B cell (primary cell): Measurements from ENCODE around the gene GPR89A. TPM values are rescaled to one million over a fixed set of nuclear protein-coding genes. Genes with fewer than 3 reads are reported as not detected.

Experiments
- ATAC-seq: fragments of 200-7000 bp; cut with Tn5 transposase; one replicate; pipeline ENCODE4 v1.10.0; 2021; ENCODE audit warnings: low read depth, mild to moderate bottlenecking, moderate number of reproducible peaks, moderate library complexity
- CTCF ChIA-PET: fragments of 350-600 bp; sonication (Branson Sonifier 250); formaldehyde crosslinking; loops from one replicate; lab custom pipeline; 2021; ENCODE audit warnings: antibody characterized with exemption, inconsistent platforms; lab: Charles Lee
- POLR2A ChIA-PET: fragments of 350-600 bp; sonication (Branson Sonifier 250); formaldehyde crosslinking; loops from one replicate; lab custom pipeline; 2021; ENCODE audit warnings: antibody characterized with exemption; lab: Charles Lee
- DNase-seq: peaks from one replicate; pipeline ENCODE4 v3.0.0; 2013
- H2AFZ ChIP-seq: 2 replicates; pipeline ENCODE4 v1.6.1; 2012; ENCODE audit warnings: mild to moderate bottlenecking, low read depth, low read length; ENCODE audit not compliant: insufficient read depth, poor library complexity, severe bottlenecking
- H3K27ac ChIP-seq, 2 donors: 1 replicate in 1 of 2; 2 replicates in 1 of 2; pipeline ENCODE4 v1.5.1; 2012 to 2013; ENCODE audit warnings: low read length in 2 of 2, mild to moderate bottlenecking in 2 of 2, moderate library complexity in 1 of 2
- H3K27me3 ChIP-seq, 4 experiments: fragments of 200-600 bp in 1 of 4; sonication (generic) in 1 of 4; replicated peaks in 1 of 4; 1 replicate in 2 of 4; 2 replicates in 2 of 4; pipeline versions ENCODE4 v1.6.1 to v1.7.0; 2013 to 2016; ENCODE audit warnings: low read length in 3 of 4, mild to moderate bottlenecking in 2 of 4, mixed read lengths in 1 of 4, moderate library complexity in 1 of 4; ENCODE audit not compliant: insufficient read depth in 4 of 4, control insufficient read depth in 3 of 4; ENCODE audit errors: control extremely low read depth in 1 of 4
- H3K36me3 ChIP-seq, 2 experiments: replicated peaks in 1 of 2; 1 replicate in 1 of 2; 2 replicates in 1 of 2; pipeline versions ENCODE4 v1.6.1 to v1.7.1; 2013; ENCODE audit warnings: low read length in 1 of 2; ENCODE audit not compliant: insufficient read depth in 2 of 2, control insufficient read depth in 1 of 2; ENCODE audit errors: control extremely low read depth in 1 of 2, extremely low read depth in 1 of 2
- H3K4me1 ChIP-seq, 2 donors: fragments of 200-600 bp in 1 of 2; sonication (generic) in 1 of 2; 1 replicate in 1 of 2; 2 replicates in 1 of 2; pipeline versions ENCODE4 v1.5.1 to v1.6.1; 2013 to 2017; ENCODE audit warnings: low read length in 2 of 2; ENCODE audit not compliant: control insufficient read depth in 2 of 2, insufficient read depth in 2 of 2
- H3K4me2 ChIP-seq: replicated peaks from 2 replicates; pipeline ENCODE3; 2012; ENCODE audit warnings: mild to moderate bottlenecking, low read depth, low read length; ENCODE audit not compliant: poor library complexity, severe bottlenecking
- H3K4me3 ChIP-seq, 5 experiments: fragments of 200-600 bp in 1 of 5; sonication (generic) in 1 of 5; 1 replicate in 3 of 5; 2 replicates in 2 of 5; pipeline versions ENCODE4 v1.5.1 to v1.7.0; 2011 to 2016; ENCODE audit warnings: low read length in 4 of 5, mild to moderate bottlenecking in 4 of 5, low read depth in 2 of 5, control low read depth in 1 of 5, moderate library complexity in 1 of 5; ENCODE audit not compliant: insufficient read depth in 1 of 5; ENCODE audit errors: control extremely low read depth in 1 of 5, extremely low read depth in 1 of 5
- H3K79me2 ChIP-seq: fragments of 200-600 bp; sonication (generic); one replicate; pipeline ENCODE4 v1.6.0; 2016; ENCODE audit warnings: low read length; ENCODE audit not compliant: control insufficient read depth, insufficient read depth
- H3K9ac ChIP-seq: fragments of 200-600 bp; sonication (generic); 2 replicates; pipeline ENCODE4 v1.6.1; 2017; ENCODE audit warnings: mild to moderate bottlenecking, low read length, moderate library complexity
- H3K9me3 ChIP-seq, 3 donors: one replicate each; pipeline versions ENCODE4 v1.6.1 to v1.7.1; 2013; ENCODE audit warnings: low read length in 2 of 3; ENCODE audit not compliant: control insufficient read depth in 2 of 3, insufficient read depth in 1 of 3; ENCODE audit errors: control extremely low read depth in 1 of 3
- H4K20me1 ChIP-seq: 2 replicates; pipeline ENCODE4 v1.6.0; 2012; ENCODE audit warnings: mild to moderate bottlenecking, low read length; ENCODE audit not compliant: insufficient read depth, control insufficient read depth, poor library complexity, severe bottlenecking
- H3K27ac Mint-ChIP-seq: one replicate; pipeline ENCODE4 v1.8.0; 2021; ENCODE audit warnings: mixed read lengths
- H3K27me3 Mint-ChIP-seq: one replicate; pipeline ENCODE4 v1.8.0; 2021; ENCODE audit warnings: mixed read lengths
- H3K4me1 Mint-ChIP-seq: one replicate; pipeline ENCODE4 v1.8.0; 2021; ENCODE audit warnings: mixed read lengths
- H3K4me3 Mint-ChIP-seq: one replicate; pipeline ENCODE4 v1.8.0; 2021; ENCODE audit warnings: mixed read lengths
- H3K9me3 Mint-ChIP-seq: one replicate; pipeline ENCODE4 v1.8.0; 2022; ENCODE audit warnings: mixed read lengths; ENCODE audit not compliant: insufficient read depth
- CTCF ChIP-seq: fragments of 200-600 bp; IDR thresholded peaks from one replicate; pipeline ENCODE4 v1.8.0; 2022; ENCODE audit warnings: antibody characterized with exemption, mild to moderate bottlenecking
- EZH2 ChIP-seq: IDR thresholded peaks from 2 replicates; pipeline ENCODE4 v1.6.1; 2012; ENCODE audit warnings: borderline replicate concordance, low read depth, mild to moderate bottlenecking, moderate library complexity, low read length; ENCODE audit not compliant: insufficient read depth, poor library complexity, severe bottlenecking
- WGBS: methylation state at CpG from one replicate; pipeline ENCODE4 v1.1.5; 2013; ENCODE audit warnings: missing lambda C conversion rate; ENCODE audit not compliant: insufficient coverage; 5-methylcytosine and 5-hydroxymethylcytosine counted together
- intact Hi-C: fragments of 100-400 bp; cut with micrococcal nuclease; formaldehyde crosslinking; loops from one replicate; pipeline ENCODE4 v1.10.0; 2022
- polyA plus RNA-seq: library from polyadenylated mRNA; depleted of rRNA; stranded (reverse); fragments of >200 nt; gene quantifications from 2 replicates; pipeline ENCODE4 v1.2.3, GENCODE V29; 2012
- total RNA-seq, 2 donors: library from RNA; stranded (reverse); fragments of 120-200 nt in 1 of 2; gene quantifications; 1 replicate in 1 of 2; 2 replicates in 1 of 2; pipeline versions ENCODE4 v1.2.3 to v1.2.4, GENCODE V29; 2013 to 2022

Gene GPR89A
- total and polyA plus RNA-seq, 2 donors (not counting 1 experiment from before 2014, with no cell fraction given) = 11.4 to 46.8 TPM

GRCh38 chr1:145705622-145706021 lies 97.8 kb downstream of the GPR89A start:
- no peaks in the 10 kb centered on the region for H3K9me3 ChIP-seq
- intact Hi-C loops = no loop called here
- DNase-seq = no peak
- no peaks in the 10 kb centered on the region for H3K4me1 ChIP-seq
- Mint-ChIP-seq H3K9me3 (no peaks in the 10 kb centered on the region), H3K27ac (no peak overlapping the region), H3K4me3 (no peak overlapping the region), H3K4me1 (no peaks in the 10 kb centered on the region), H3K27me3 (peaks cover 4% of the 10 kb centered on the region)
- H4K20me1 ChIP-seq = no peaks in the 10 kb centered on the region
- no peaks in the 10 kb centered on the region for H3K27me3 ChIP-seq
- TF ChIP-seq EZH2 (no peak), CTCF (no peak)
- POLR2A ChIA-PET = no interaction called here
- no peak for ATAC-seq
- H3K36me3 ChIP-seq = no peaks in the 10 kb centered on the region
- no peak overlapping the region for H3K4me3 ChIP-seq
- H3K9ac ChIP-seq = no peak overlapping the region
- H3K27ac ChIP-seq = no peak overlapping the region
- H3K79me2 ChIP-seq = no peaks in the 10 kb centered on the region
- no peak overlapping the region for H3K4me2 ChIP-seq
- CTCF ChIA-PET = no interaction called here
- WGBS = 79% methylated on average over 3 of the region's 7 CpGs
- H2AFZ ChIP-seq = no peak overlapping the region

- H3K9me3 ChIP-seq = no peaks in the 10 kb centered on the region
- no peak overlapping the region for H3K4me3 Mint-ChIP-seq
- H3K4me2 ChIP-seq = no peak overlapping the region
- H3K27ac Mint-ChIP-seq = no peak overlapping the region
- H4K20me1 ChIP-seq = no peaks in the 10 kb centered on the region
- H3K4me3 ChIP-seq = no peak overlapping the region
- H3K27ac ChIP-seq = no peak overlapping the region
- no peak overlapping the region for H3K9ac ChIP-seq
- no peaks in the 10 kb centered on the region for H3K4me1 ChIP-seq
- no peaks in the 10 kb centered on the region for H3K9me3 Mint-ChIP-seq
- 100% methylated on average over 1 of the region's 2 CpGs for WGBS
- TF ChIP-seq CTCF (no peak), EZH2 (no peak)
- no peaks in the 10 kb centered on the region for H3K4me1 Mint-ChIP-seq
- H3K27me3 ChIP-seq = no peaks in the 10 kb centered on the region
- H3K36me3 ChIP-seq = no peaks in the 10 kb centered on the region
- no peak for ATAC-seq
- no peak for DNase-seq
- ChIA-PET POLR2A (no interaction called here), CTCF (interaction anchor here (2.4 kb wide), 1 partner anchor 15 kb away, joined by 6 read pairs; no protein-coding TSS in a partner anchor)
- H3K27me3 Mint-ChIP-seq = peaks cover 4% of the 10 kb centered on the region
- H2AFZ ChIP-seq = no peak overlapping the region
- H3K79me2 ChIP-seq = no peaks in the 10 kb centered on the region
- intact Hi-C loops = no loop called here
Measured at GRCh38 chr1:145706086-145706664, 98.4 kb downstream of the GPR89A start.
